Cortex of kidney (tissue), 1 donor: ENCODE data around the gene C2orf92.
"Not testable (repeated sequence)": the region's sequence is repeated elsewhere in the genome, so short reads cannot be mapped to it uniquely, and the experiment has no call there.

Source experiments
- DNase-seq: peaks from one replicate; lab custom pipeline; 2025; lab: John Stamatoyannopoulos, UW

Gene C2orf92

GRCh38 chr2:97693476-97693875 lies 24.0 kb downstream of the C2orf92 start:
- DNase-seq: no peak

- no peak for DNase-seq
Observed at GRCh38 chr2:97695744-97696143, 26.2 kb downstream of the C2orf92 start.

GRCh38 chr2:97697252-97698235 lies 28.0 kb downstream of the C2orf92 start:
- no peak for DNase-seq

- no peak for DNase-seq
Observed at GRCh38 chr2:97698530-97698929, 29.0 kb downstream of the C2orf92 start.

GRCh38 chr2:97699765-97700444 lies 30.4 kb downstream of the C2orf92 start:
- no peak for DNase-seq

GRCh38 chr2:97701186-97701585 lies 31.7 kb downstream of the C2orf92 start:
- no peak for DNase-seq

- no peak for DNase-seq
Observed at GRCh38 chr2:97701851-97702465, 32.4 kb downstream of the C2orf92 start.

GRCh38 chr2:97702731-97703470 lies 33.4 kb downstream of the C2orf92 start:
- DNase-seq: no peak

- no peak for DNase-seq
Observed at GRCh38 chr2:97703741-97704140, 34.2 kb downstream of the C2orf92 start.

- no peak for DNase-seq
Observed at GRCh38 chr2:97704989-97705388, 35.5 kb downstream of the C2orf92 start.

- DNase-seq: no peak
Observed at GRCh38 chr2:97706112-97706511, 36.6 kb downstream of the C2orf92 start.

- DNase-seq: no peak
Observed at GRCh38 chr2:97706708-97707345, 37.3 kb downstream of the C2orf92 start.

GRCh38 chr2:97707362-97708047 lies 38.0 kb downstream of the C2orf92 start:
- DNase-seq: no peak

GRCh38 chr2:97708048-97708380 lies 38.5 kb downstream of the C2orf92 start:
- no peak for DNase-seq

- no peak for DNase-seq
Observed at GRCh38 chr2:97708608-97709007, 39.1 kb downstream of the C2orf92 start.

- no peak for DNase-seq
Observed at GRCh38 chr2:97711394-97711711, 41.8 kb downstream of the C2orf92 start.

- not testable (repeated sequence) for DNase-seq
Observed at GRCh38 chr2:97712175-97712574, 42.7 kb downstream of the C2orf92 start.

GRCh38 chr2:97712693-97713295 lies 43.3 kb downstream of the C2orf92 start:
- no peak for DNase-seq

GRCh38 chr2:97713296-97714083 lies 44.0 kb downstream of the C2orf92 start, which contains the start of gene ZAP70:
ZAP70 (plus strand) TSS chr2:97713576; CDS start chr2:97724037, 10,461 bp downstream.
- DNase-seq: no peak
